Measurements from ENCODE around the gene PSMC3.

Gene PSMC3

GRCh38 chr11:47375020-47375419 lies 51.2 kb downstream of the PSMC3 start:
- peak; percentile 56 to 71 (median 57) for DNase-seq

- DNase-seq: no peak
Observed at GRCh38 chr11:47374720-47375019, 51.6 kb downstream of the PSMC3 start.

DNA sequence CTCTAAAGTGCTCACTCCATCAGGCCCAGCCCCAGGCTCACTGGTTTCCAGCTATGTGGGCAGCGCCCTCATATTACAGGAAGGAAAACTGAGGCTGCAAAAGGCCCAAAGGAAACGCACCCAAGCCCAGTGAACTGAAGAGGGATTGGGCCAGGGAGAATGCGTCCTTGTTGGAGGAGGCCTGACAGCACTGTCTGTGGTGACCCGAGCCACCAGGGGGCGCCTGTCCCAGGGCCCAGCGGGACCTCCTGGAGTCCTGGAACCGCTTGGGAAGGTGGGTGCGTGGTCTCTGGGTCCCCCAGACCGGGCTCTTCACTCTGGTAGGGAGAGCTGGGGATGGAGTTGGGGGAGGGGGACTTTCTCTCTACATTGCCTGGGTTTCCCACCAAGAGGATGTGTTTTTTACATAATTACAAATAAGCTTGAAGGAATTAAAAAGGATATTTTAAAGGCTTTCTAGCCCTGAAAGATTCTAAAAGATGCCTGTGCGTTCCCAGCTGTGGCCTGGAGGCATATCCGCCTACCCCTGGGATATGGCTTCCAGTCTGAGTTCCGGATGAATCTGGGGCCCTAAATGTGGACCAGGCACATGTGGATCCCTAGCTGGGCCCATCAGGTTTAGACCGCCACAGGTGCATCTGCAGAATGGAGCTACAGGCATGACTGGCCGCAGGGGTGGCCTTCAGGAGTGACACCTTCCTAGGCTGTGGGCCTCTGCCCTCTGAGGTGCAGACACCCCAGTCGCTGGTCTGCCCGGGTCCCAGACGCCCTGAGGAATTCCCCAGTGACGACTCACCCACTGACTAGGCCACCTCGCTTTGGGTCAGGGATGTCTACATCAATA lies 52.1 kb downstream of the PSMC3 start:
- peak; percentile 87 to 95 (median 89) for DNase-seq

GRCh38 chr11:47372422-47372821 lies 53.8 kb downstream of the PSMC3 start:
- DNase-seq: no peak

DNA sequence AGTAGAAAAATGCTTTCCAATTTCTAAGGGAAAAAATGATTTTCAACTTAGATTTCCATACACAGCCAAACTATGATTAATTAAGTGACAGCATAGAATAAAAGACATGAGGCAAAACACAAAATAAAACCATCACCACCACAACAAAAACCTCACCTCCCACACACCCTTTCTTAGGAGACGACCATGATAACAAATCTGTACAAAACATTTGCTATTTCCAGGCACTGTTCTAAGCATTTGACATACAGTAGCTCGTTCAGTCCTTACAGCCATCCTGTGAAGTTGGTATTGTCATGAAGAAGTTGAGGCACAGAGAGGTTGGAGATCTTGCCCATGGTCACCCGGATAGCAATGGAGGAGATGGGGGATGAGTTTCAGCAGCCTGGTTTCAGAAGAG lies 56.6 kb downstream of the PSMC3 start:
- DNase-seq: no peak

Measured in suppressor macrophage treated with lipopolysaccharide for 1 hour (primary cell).